HCT116 (cell line): ENCODE data around the gene VPS35L. TPM values are rescaled to one million over a fixed set of nuclear protein-coding genes. Genes with fewer than 3 reads are reported as not detected.

ENCODE experiments used
- ATAC-seq: fragments of 200-7000 bp; cut with Tn5 transposase; 2 replicates; pipeline ENCODE4 v1.9.1; 2020; ENCODE audit warnings: mild to moderate bottlenecking, moderate library complexity
- BruUV-seq: library from RNA; stranded (reverse); fragments of 400-500 nt; replicated peaks from 2 replicates; lab custom pipeline; 2021; lab: Mats Ljungman, UMichigan
- CTCF ChIA-PET: fragments of 300-600 bp; sonication (Branson Sonifier 250); formaldehyde crosslinking; loops from one replicate; lab custom pipeline; 2021; ENCODE audit warnings: antibody characterized with exemption; lab: Charles Lee
- POLR2A ChIA-PET: fragments of 300-600, 350-600 bp; sonication (Branson Sonifier 250); formaldehyde crosslinking; loops from one replicate; lab custom pipeline; 2021; ENCODE audit warnings: antibody characterized with exemption; lab: Charles Lee
- RAD21 ChIA-PET, 2 experiments: fragments of 300-600 bp; sonication (Branson Sonifier 250); formaldehyde crosslinking; loops; one replicate each; lab custom pipeline; 2023; ENCODE audit warnings: low total read pairs in 2 of 2; ENCODE audit not compliant: uncharacterized antibody in 2 of 2, unreplicated experiment in 2 of 2, low non-redundant PET in 1 of 2; lab: Charles Lee
- DNase-seq: peaks from one replicate; pipeline ENCODE4 v3.0.0-alpha.2; 2010; ENCODE audit warnings: low read depth, low spot score
- H2AFZ ChIP-seq: fragments of 200-600 bp; shearing (Covaris generic), sonication (generic); 2 replicates; pipeline ENCODE4 v1.6.1; 2017; ENCODE audit warnings: low read depth, mixed run types, mixed read lengths, antibody characterized with exemption, low read length; ENCODE audit not compliant: poor library complexity, severe bottlenecking
- H3K27ac ChIP-seq: 2 replicates; pipeline ENCODE4 v1.5.1; 2012; ENCODE audit warnings: low read depth, low read length
- H3K27me3 ChIP-seq: fragments of 200-600 bp; sonication (generic); 2 replicates; pipeline ENCODE4 v1.6.1; 2016; ENCODE audit warnings: mixed run types, low read length, mixed read lengths; ENCODE audit not compliant: insufficient read depth
- H3K36me3 ChIP-seq, 2 experiments: fragments of 200-500 bp in 1 of 2; fragments of 200-600 bp in 1 of 2; sonication (Bioruptor generic) in 1 of 2; sonication (generic) in 1 of 2; 2 replicates each; pipeline versions ENCODE4 v1.5.1 to v1.6.1; 2014 to 2016; ENCODE audit warnings: low read length in 2 of 2, inconsistent platforms in 1 of 2, mixed read lengths in 1 of 2, mixed run types in 1 of 2; ENCODE audit not compliant: insufficient read depth in 2 of 2, control insufficient read depth in 1 of 2
- H3K4me1 ChIP-seq, 2 experiments: fragments of 200-600 bp in 1 of 2; sonication (generic) in 1 of 2; 2 replicates each; pipeline versions ENCODE4 v1.5.1 to v1.6.1; 2012 to 2017; ENCODE audit warnings: low read length in 2 of 2, inconsistent platforms in 1 of 2, mild to moderate bottlenecking in 1 of 2, mixed read lengths in 1 of 2, mixed run types in 1 of 2, moderate library complexity in 1 of 2; ENCODE audit not compliant: insufficient read depth in 2 of 2, control insufficient read depth in 1 of 2
- H3K4me2 ChIP-seq: fragments of 200-600 bp; sonication (generic); 2 replicates; pipeline ENCODE4 v1.6.1; 2017; ENCODE audit warnings: mixed run types, low read length, mixed read lengths
- H3K4me3 ChIP-seq, 2 experiments: fragments of 200-600 bp in 1 of 2; sonication (generic) in 1 of 2; replicated peaks in 1 of 2; 2 replicates each; pipeline ENCODE4 v1.5.1; 2011 to 2016; ENCODE audit warnings: low read length in 2 of 2, control low read depth in 1 of 2, low read depth in 1 of 2, mild to moderate bottlenecking in 1 of 2, mixed read lengths in 1 of 2, mixed run types in 1 of 2
- H3K79me2 ChIP-seq: fragments of 200-600 bp; sonication (generic); 2 replicates; pipeline ENCODE4 v1.6.1; 2017; ENCODE audit warnings: mild to moderate bottlenecking, mixed run types, low read length, moderate library complexity, mixed read lengths; ENCODE audit not compliant: insufficient read depth
- H3K9ac ChIP-seq: fragments of 200-600 bp; sonication (generic); 2 replicates; pipeline ENCODE4 v1.6.1; 2016; ENCODE audit warnings: low read length, mixed read lengths
- H3K9me2 ChIP-seq: fragments of 200-600 bp; sonication (generic), shearing (Covaris generic); 2 replicates; pipeline ENCODE4 v1.6.1; 2017; ENCODE audit warnings: mixed run types, mild to moderate bottlenecking, moderate library complexity; ENCODE audit not compliant: insufficient read depth
- H3K9me3 ChIP-seq, 2 experiments: fragments of 200-500 bp in 1 of 2; fragments of 200-600 bp in 1 of 2; sonication (Bioruptor generic) in 1 of 2; sonication (generic) in 1 of 2; 2 replicates each; pipeline ENCODE4 v1.6.1; 2014 to 2017; ENCODE audit warnings: low read length in 2 of 2, mixed read lengths in 2 of 2, inconsistent platforms in 1 of 2, low read depth in 1 of 2, mild to moderate bottlenecking in 1 of 2, mixed run types in 1 of 2, moderate library complexity in 1 of 2; ENCODE audit not compliant: control insufficient read depth in 1 of 2, insufficient read depth in 1 of 2
- H4K20me1 ChIP-seq: fragments of 200-600 bp; sonication (generic), shearing (Covaris generic); 2 replicates; pipeline ENCODE4 v1.6.1; 2017; ENCODE audit warnings: mixed run types, mild to moderate bottlenecking, moderate library complexity; ENCODE audit not compliant: insufficient read depth
- CEBPB ChIP-seq: IDR thresholded peaks from 2 replicates; pipeline ENCODE4 v1.6.1; 2012; ENCODE audit warnings: low read depth
- EGR1 ChIP-seq: IDR thresholded peaks from 2 replicates; pipeline ENCODE4 v1.6.1; 2012; ENCODE audit warnings: low read depth
- JUND ChIP-seq: IDR thresholded peaks from 2 replicates; pipeline ENCODE4 v1.6.1; 2012
- POLR2A ChIP-seq: IDR thresholded peaks from 2 replicates; pipeline ENCODE4 v1.7.0; 2011; ENCODE audit warnings: borderline replicate concordance; ENCODE audit not compliant: insufficient read depth, insufficient read length; ENCODE audit errors: extremely low read depth
- RAD21 ChIP-seq: IDR thresholded peaks from 2 replicates; pipeline ENCODE4 v1.6.1; 2012; ENCODE audit warnings: low read depth, mild to moderate bottlenecking
- SP1 ChIP-seq: IDR thresholded peaks from 2 replicates; pipeline ENCODE4 v1.6.1; 2012; ENCODE audit warnings: low read depth
- YY1 ChIP-seq: IDR thresholded peaks from 2 replicates; pipeline ENCODE4 v1.6.1; 2011; ENCODE audit warnings: low read length, low read depth, moderate library complexity, mild to moderate bottlenecking; ENCODE audit not compliant: insufficient replicate concordance; ENCODE audit errors: extremely low read depth
- ZFX ChIP-seq: fragments of 450-650 bp; IDR thresholded peaks from 2 replicates; pipeline ENCODE4 v1.6.1; 2017
- intact Hi-C: fragments of 100-400 bp; cut with micrococcal nuclease; formaldehyde crosslinking; loops from 2 replicates; pipeline ENCODE4 v1.10.0; 2022
- total RNA-seq: library from RNA; stranded (reverse); gene quantifications from one replicate; pipeline ENCODE4 v1.2.1, GENCODE V29; 2021; ENCODE audit not compliant: unreplicated experiment
- TF ChIP-seq, protein P1 (sequence below): IDR thresholded peaks from 2 replicates; pipeline ENCODE4 v1.6.1; 2012
- TF ChIP-seq, protein P2 (sequence below): IDR thresholded peaks from 2 replicates; pipeline ENCODE4 v1.6.1; 2011; ENCODE audit warnings: mild to moderate bottlenecking, low read length, moderate library complexity; ENCODE audit not compliant: insufficient replicate concordance; ENCODE audit errors: extremely low read depth
- TF ChIP-seq, protein P3 (sequence below): IDR thresholded peaks from 2 replicates; pipeline ENCODE4 v1.6.1; 2012

VPS35L gene
- total RNA-seq, 1 experiment from 2014 or later: 21.4 TPM

DNA sequence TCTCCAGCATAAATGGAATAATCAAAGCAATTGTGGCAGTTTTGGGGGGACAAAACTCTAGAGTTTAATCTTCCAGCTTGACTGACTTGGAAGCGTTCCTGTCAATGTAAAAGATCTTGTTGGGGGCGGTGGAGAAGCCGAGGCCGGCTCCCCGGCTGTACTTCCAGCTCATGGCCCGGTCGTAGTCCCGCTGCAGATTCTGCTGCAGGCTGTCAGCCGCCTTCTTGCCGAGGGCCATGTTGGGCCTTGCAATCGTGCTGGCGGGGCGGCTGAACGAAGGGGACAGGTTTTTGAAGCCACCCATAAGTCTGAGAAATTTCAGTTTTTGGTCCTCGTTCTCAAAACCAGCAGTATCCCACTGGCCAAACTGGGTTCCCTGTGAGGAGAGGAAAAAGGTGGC lies 151.3 kb downstream of the VPS35L start:
- CTCF ChIA-PET: no interaction called here

DNA sequence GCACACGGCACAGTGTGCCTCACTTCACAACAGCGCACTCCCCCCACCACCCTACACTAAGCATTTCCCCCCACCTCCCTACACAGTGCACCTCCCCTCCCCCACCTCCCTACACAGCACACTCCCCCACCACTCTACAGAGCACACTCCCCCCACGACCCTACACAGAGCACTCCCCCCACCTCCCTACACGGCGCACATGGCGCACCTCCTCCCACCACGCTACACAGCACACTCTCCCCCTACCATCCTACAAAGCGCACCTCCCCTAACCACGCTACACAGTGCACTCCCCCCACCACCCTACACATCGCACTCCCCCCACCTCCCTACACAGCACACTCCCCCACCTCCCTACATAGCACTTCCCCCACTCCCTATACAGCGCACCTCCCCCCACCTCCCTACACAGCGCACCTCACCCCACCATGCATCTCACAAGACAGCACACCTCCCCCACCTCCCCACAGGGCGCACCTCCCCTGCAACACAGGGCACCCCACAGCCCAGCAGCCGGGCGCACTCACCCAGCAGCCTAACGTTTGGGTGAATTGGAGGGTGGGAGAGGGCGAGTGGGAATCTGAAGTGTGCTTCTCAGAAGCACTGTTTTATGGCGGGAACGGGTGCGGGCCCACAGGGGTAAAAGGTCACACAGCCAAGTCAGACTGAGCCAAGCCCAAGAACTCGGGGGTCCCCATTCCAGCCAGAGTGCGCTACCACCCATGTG lies 152.2 kb downstream of the VPS35L start:
- no peak overlapping the region for H3K4me3 ChIP-seq
- peaks cover 44 to 53% of the 10 kb centered on the region in 2 experiments for H3K36me3 ChIP-seq
- BruUV-seq: no TSS peak
- H3K4me2 ChIP-seq: no peak overlapping the region
- intact Hi-C loops: no loop called here
- ChIA-PET POLR2A (no interaction called here), RAD21 (no interaction called here), CTCF (no interaction called here)
- ATAC-seq (no peak), DNase-seq (no peak)
- no peaks in the 10 kb centered on the region for H4K20me1 ChIP-seq
- no peaks in the 10 kb centered on the region for H3K9me2 ChIP-seq
- H3K4me1 ChIP-seq: peaks cover 4 to 22% of the 10 kb centered on the region in 2 experiments; a peak in 3 of 4 replicates
- no peaks in the 10 kb centered on the region for H3K9me3 ChIP-seq
- H3K27me3 ChIP-seq: no peaks in the 10 kb centered on the region
- H3K79me2 ChIP-seq: peaks cover 61% of the 10 kb centered on the region; the same call in 1 of the 2 replicates
- no peak overlapping the region for H3K9ac ChIP-seq
- no peak overlapping the region for H3K27ac ChIP-seq
- TF ChIP-seq, protein P1, sequence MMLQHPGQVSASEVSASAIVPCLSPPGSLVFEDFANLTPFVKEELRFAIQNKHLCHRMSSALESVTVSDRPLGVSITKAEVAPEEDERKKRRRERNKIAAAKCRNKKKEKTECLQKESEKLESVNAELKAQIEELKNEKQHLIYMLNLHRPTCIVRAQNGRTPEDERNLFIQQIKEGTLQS: no peak
- TF ChIP-seq, protein P2, sequence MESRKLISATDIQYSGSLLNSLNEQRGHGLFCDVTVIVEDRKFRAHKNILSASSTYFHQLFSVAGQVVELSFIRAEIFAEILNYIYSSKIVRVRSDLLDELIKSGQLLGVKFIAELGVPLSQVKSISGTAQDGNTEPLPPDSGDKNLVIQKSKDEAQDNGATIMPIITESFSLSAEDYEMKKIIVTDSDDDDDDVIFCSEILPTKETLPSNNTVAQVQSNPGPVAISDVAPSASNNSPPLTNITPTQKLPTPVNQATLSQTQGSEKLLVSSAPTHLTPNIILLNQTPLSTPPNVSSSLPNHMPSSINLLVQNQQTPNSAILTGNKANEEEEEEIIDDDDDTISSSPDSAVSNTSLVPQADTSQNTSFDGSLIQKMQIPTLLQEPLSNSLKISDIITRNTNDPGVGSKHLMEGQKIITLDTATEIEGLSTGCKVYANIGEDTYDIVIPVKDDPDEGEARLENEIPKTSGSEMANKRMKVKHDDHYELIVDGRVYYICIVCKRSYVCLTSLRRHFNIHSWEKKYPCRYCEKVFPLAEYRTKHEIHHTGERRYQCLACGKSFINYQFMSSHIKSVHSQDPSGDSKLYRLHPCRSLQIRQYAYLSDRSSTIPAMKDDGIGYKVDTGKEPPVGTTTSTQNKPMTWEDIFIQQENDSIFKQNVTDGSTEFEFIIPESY: no peak
- TF ChIP-seq CEBPB: no peak
- no peak for TF ChIP-seq ZFX
- TF ChIP-seq, protein P3, sequence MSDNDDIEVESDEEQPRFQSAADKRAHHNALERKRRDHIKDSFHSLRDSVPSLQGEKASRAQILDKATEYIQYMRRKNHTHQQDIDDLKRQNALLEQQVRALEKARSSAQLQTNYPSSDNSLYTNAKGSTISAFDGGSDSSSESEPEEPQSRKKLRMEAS: no peak
- no peak for TF ChIP-seq EGR1
- no peak for TF ChIP-seq YY1
- TF ChIP-seq, all 23 proteins: peak for 0
- H2AFZ ChIP-seq: no peak overlapping the region

More for the DNA sequence above, 151.3 kb downstream of the VPS35L start:
- intact Hi-C loops: no loop called here
- peaks cover 57% of the 10 kb centered on the region; the same call in 1 of the 2 replicates for H3K79me2 ChIP-seq
- no peaks in the 10 kb centered on the region for H3K9me3 ChIP-seq
- no peak overlapping the region for H2AFZ ChIP-seq
- no TSS peak for BruUV-seq
- H3K27me3 ChIP-seq: no peaks in the 10 kb centered on the region
- RAD21 ChIA-PET: no interaction called here
- no peaks in the 10 kb centered on the region for H4K20me1 ChIP-seq
- ATAC-seq (no peak), DNase-seq (no peak)
- no peak overlapping the region for H3K9ac ChIP-seq
- H3K36me3 ChIP-seq: peaks cover 48 to 52% of the 10 kb centered on the region in 2 experiments
- H3K9me2 ChIP-seq: no peaks in the 10 kb centered on the region
- H3K4me3 ChIP-seq: no peak overlapping the region
- POLR2A ChIA-PET: interaction anchor here (0.7 kb wide), 1 partner anchor 11 kb away, joined by 3 read pairs; the partner anchor contains the start of genes IQCK and KNOP1
- no peak overlapping the region for H3K4me2 ChIP-seq
- no peak overlapping the region for H3K27ac ChIP-seq
- H3K4me1 ChIP-seq: peaks cover 4 to 22% of the 10 kb centered on the region in 2 experiments; a peak in 3 of 4 replicates
- no peak for TF ChIP-seq JUND
- no peak for TF ChIP-seq POLR2A
- no peak for TF ChIP-seq CEBPB
- TF ChIP-seq RAD21: no peak
- TF ChIP-seq SP1: no peak
